HG02973 (cell line): ENCODE measurements around the gene ACSM3.
"Not testable (repeated sequence)": the region's sequence is repeated elsewhere in the genome, so short reads cannot be mapped to it uniquely, and the experiment has no call there.

Experiments used
- ATAC-seq: cut with Tn5 transposase; IDR thresholded peaks from one replicate; pipeline ENCODE4 v1.9.1; 2021; ENCODE audit warnings: moderate library complexity; ENCODE audit not compliant: unreplicated experiment

Gene ACSM3

GRCh38 chr16:20755238-20755637 lies 8.6 kb upstream of the ACSM3 start:
- ATAC-seq, result no peak

- ATAC-seq, result not testable (repeated sequence)
Observed at GRCh38 chr16:20755799-20756198, 8.0 kb upstream of the ACSM3 start.

- no peak for ATAC-seq
Observed at GRCh38 chr16:20760346-20760745, 3.5 kb upstream of the ACSM3 start.

GRCh38 chr16:20761175-20761574 lies 2.6 kb upstream of the ACSM3 start:
- ATAC-seq, result no peak

GRCh38 chr16:20762404-20763123 lies 1.2 kb upstream of the ACSM3 start:
- no peak for ATAC-seq

GRCh38 chr16:20764448-20764847 lies 634 bp downstream of the ACSM3 start:
- not testable (repeated sequence) for ATAC-seq

- no peak for ATAC-seq
Observed at GRCh38 chr16:20765732-20766131, 1.9 kb downstream of the ACSM3 start.

- ATAC-seq, result no peak
Observed at GRCh38 chr16:20766294-20766693, 2.5 kb downstream of the ACSM3 start.

- no peak for ATAC-seq
Observed at GRCh38 chr16:20767577-20767976, 3.8 kb downstream of the ACSM3 start.

GRCh38 chr16:20768121-20768520 lies 4.3 kb downstream of the ACSM3 start:
- no peak for ATAC-seq

- no peak for ATAC-seq
Observed at GRCh38 chr16:20768818-20769217, 5.0 kb downstream of the ACSM3 start.

- no peak for ATAC-seq
Observed at GRCh38 chr16:20773679-20774078, 9.9 kb downstream of the ACSM3 start.

- ATAC-seq, result no peak
Observed at GRCh38 chr16:20774703-20775362, 11.0 kb downstream of the ACSM3 start.

- ATAC-seq, result no peak
Observed at GRCh38 chr16:20781697-20782096, 17.9 kb downstream of the ACSM3 start.

GRCh38 chr16:20782470-20782869 lies 18.7 kb downstream of the ACSM3 start:
- ATAC-seq, result no peak

- ATAC-seq, result no peak
Observed at GRCh38 chr16:20784204-20784603, 20.4 kb downstream of the ACSM3 start.

GRCh38 chr16:20789130-20789529 lies 25.3 kb downstream of the ACSM3 start:
- ATAC-seq, result no peak

- ATAC-seq, result no peak
Observed at GRCh38 chr16:20791923-20792612, 28.3 kb downstream of the ACSM3 start.

GRCh38 chr16:20798364-20798763 lies 34.5 kb downstream of the ACSM3 start:
- ATAC-seq, result no peak

- ATAC-seq, result no peak
Observed at GRCh38 chr16:20799599-20799998, 35.8 kb downstream of the ACSM3 start.

GRCh38 chr16:20801278-20801677 lies 37.5 kb downstream of the ACSM3 start:
- ATAC-seq, result no peak

GRCh38 chr16:20803192-20803560 lies 39.4 kb downstream of the ACSM3 start:
- ATAC-seq, result no peak
